G401 (cell line): ENCODE data around the gene KLRC2. TPM values are rescaled to one million over a fixed set of nuclear protein-coding genes. Genes with fewer than 3 reads are reported as not detected.

Experiments
- DNase-seq: peaks from one replicate; pipeline ENCODE4 v3.0.0-alpha.2; 2015; ENCODE audit warnings: low spot score
- in situ Hi-C: cut with HindIII; loops from 2 replicates; pipeline ENCODE4 v1.10.0; 2016; ENCODE audit warnings: low sequenced_read_pairs, mixed read lengths
- total RNA-seq: library from RNA; depleted of rRNA; stranded (reverse); fragments of >200 nt; shearing (Covaris generic); gene quantifications from 2 replicates; pipeline ENCODE4 v1.2.3, GENCODE V29; 2014; rRNA removed

Gene KLRC2
- total RNA-seq, 1 experiment from 2014 or later: not detected

- in situ Hi-C loops: no loop called here
- DNase-seq: no peak
Observed at GRCh38 chr12:10381928-10382628, 53.7 kb downstream of the KLRC2 start.

Other genes with a start within 250 kb of the KLRC2 start
- 37.6 and 88.9 TPM in 2 replicates for gene GABARAPL1, start 223.1 kb downstream of the KLRC2 start, total RNA-seq
- gene KLRD1, start 128.1 kb downstream of the KLRC2 start, total RNA-seq: not detected in 2 replicates
- gene KLRK1, start 46.0 kb downstream of the KLRC2 start, total RNA-seq: not detected in 2 replicates
- gene KLRC4, start 26.3 kb downstream of the KLRC2 start, total RNA-seq: not detected in 2 replicates
- not detected in 2 replicates for gene KLRC3, start 15.4 kb downstream of the KLRC2 start, total RNA-seq
- gene KLRC1, start 17.4 kb upstream of the KLRC2 start, total RNA-seq: not detected in 2 replicates
- 2.2 and 3.3 TPM in 2 replicates for gene EIF2S3B, start 69.9 kb upstream of the KLRC2 start, total RNA-seq
- 28.7 and 31.3 TPM in 2 replicates for gene MAGOHB, start 177.6 kb upstream of the KLRC2 start, total RNA-seq
- gene STYK1, start 238.0 kb upstream of the KLRC2 start, total RNA-seq: not detected in 2 replicates